ENCODE data around the gene TTLL11. TPM values are rescaled to one million over a fixed set of nuclear protein-coding genes. Genes with fewer than 3 reads are reported as not detected.

The TTLL11 gene, protein sequence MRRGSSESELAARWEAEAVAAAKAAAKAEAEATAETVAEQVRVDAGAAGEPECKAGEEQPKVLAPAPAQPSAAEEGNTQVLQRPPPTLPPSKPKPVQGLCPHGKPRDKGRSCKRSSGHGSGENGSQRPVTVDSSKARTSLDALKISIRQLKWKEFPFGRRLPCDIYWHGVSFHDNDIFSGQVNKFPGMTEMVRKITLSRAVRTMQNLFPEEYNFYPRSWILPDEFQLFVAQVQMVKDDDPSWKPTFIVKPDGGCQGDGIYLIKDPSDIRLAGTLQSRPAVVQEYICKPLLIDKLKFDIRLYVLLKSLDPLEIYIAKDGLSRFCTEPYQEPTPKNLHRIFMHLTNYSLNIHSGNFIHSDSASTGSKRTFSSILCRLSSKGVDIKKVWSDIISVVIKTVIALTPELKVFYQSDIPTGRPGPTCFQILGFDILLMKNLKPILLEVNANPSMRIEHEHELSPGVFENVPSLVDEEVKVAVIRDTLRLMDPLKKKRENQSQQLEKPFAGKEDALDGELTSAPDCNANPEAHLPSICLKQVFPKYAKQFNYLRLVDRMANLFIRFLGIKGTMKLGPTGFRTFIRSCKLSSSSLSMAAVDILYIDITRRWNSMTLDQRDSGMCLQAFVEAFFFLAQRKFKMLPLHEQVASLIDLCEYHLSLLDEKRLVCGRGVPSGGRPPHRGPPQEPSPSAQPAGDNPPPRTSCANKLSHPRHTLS
- 4.3 and 5.3 TPM in 2 replicates for total RNA-seq

DNA sequence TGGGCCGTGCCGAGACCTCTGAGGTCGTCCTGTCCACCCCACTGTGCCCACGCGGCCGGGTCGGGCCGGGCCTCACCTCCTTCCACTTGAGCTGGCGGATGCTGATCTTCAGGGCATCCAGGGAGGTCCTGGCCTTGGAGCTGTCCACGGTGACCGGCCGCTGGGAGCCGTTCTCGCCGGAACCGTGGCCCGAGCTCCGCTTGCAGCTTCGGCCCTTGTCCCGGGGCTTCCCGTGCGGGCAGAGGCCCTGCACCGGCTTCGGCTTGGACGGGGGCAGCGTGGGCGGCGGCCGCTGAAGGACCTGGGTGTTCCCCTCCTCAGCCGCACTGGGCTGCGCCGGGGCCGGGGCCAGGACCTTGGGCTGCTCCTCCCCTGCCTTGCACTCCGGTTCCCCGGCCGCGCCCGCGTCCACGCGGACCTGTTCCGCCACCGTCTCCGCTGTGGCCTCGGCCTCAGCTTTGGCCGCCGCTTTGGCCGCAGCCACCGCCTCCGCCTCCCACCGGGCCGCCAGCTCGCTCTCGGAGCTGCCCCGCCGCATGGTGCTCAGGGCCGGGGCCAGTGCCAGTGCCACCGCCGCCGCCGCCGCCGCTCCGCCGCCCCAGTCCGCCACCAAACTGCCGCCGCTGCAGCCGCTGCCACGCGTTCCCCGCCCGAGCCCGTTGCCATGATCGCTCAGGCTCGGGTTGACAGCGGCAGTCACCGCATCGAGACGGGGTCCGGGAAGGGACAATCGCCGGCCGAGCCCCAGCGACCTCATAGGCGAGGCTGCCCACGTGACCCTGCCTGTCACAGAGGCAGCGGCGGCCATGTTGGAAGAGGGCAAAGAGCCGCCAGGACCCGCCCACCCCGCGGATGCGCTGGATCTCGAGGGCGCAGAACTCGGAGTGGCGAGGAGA lies at the start of gene TTLL11:
Gene TTLL11, minus strand, starts transcription at position 698 of the 896 bp plus-strand sequence. Its CDS starts 160 bp downstream, at position 538.
- peak; percentile 97 for DNase-seq

- DNase-seq: peak; percentile 53
These were observed 48.6 kb upstream of the TTLL11 start for GRCh38 chr9:122141671-122142070.

GRCh38 chr9:122140368-122141193 lies 47.5 kb upstream of the TTLL11 start:
- DNase-seq: no peak

- DNase-seq: no peak
These were observed 45.6 kb upstream of the TTLL11 start for GRCh38 chr9:122138560-122139268.

DNA sequence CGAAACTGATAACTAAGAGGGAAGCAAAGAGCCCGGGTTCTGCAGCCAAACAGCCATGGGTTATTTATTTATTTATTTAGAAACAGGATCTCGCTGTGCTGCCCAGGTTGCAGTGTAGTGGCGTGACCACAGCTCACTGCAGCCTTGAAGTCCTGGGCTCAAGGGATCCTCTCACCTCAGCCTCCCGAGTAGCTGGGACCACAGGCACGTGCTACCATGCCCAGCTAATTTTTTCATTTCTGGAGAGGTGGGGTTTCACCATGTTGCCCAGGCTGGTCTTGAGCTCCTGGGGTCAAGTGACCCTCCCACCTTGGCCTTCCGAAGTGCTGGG lies 42.4 kb upstream of the TTLL11 start:
- DNase-seq: no peak

- peak; percentile 43 for DNase-seq
These were observed 41.9 kb upstream of the TTLL11 start for GRCh38 chr9:122134822-122135528.

GRCh38 chr9:122133984-122134535 lies 41.0 kb upstream of the TTLL11 start:
- peak; percentile 49 for DNase-seq

DNA sequence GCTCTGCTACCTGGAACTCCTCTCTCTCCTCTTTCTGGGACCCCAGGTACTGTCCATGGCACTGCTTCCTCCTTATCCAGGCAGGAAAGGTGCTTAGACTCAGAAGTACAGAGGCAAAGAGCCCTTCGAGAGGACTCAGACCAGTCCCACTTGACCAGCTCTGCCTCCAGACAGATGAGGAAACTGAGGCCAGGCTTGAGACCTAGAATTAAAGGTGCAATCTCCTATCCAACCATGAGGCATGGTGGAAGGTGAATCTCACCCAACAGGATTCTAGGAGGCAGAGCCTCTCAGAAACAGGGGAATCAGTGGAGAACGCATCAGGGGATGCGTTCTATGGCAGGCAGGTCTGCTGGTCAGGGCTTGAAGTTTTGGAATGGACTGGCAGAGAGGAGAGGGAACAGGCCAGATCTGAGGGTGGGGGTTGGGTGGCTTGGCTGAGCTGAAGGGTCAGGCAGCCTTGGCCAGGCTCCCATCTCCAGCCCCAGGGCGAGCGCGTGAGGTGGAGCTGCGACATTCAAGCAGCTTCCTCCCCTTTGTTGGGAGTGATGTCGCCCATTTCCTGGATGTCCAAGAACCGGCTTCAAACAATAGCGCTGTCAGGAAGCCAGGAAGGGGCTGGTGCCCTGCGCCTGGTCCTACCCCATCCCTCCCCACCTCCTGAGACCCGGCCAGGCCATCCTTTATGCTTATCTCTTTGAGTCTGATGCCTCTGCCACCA lies 40.3 kb upstream of the TTLL11 start:
- peak; percentile 78 for DNase-seq

GRCh38 chr9:122132539-122132938 lies 39.4 kb upstream of the TTLL11 start:
- DNase-seq: no peak

GRCh38 chr9:122131401-122132001 lies 38.4 kb upstream of the TTLL11 start:
- DNase-seq: no peak

- DNase-seq: no peak
These were observed 37.7 kb upstream of the TTLL11 start for GRCh38 chr9:122130837-122131236.

DNA sequence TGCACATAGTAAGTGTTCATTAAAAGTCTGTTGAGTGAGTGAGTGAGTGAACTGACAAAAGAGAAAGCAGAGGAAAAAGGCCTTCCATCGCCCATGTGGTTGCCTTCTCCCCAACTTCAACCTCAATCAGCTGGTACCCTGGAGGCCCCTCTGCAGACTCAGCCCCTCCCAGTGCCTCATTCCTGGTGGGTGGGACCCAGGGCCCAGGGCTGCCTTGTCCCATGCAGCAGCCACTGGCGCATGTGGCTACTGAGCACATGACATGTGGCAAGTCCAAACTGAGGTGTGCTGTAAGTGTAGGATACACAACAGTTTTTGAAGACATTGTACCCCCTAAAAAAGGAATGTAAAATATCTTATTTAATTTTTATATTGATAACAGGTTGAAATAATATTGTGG lies 36.9 kb upstream of the TTLL11 start:
- DNase-seq: no peak

DNA sequence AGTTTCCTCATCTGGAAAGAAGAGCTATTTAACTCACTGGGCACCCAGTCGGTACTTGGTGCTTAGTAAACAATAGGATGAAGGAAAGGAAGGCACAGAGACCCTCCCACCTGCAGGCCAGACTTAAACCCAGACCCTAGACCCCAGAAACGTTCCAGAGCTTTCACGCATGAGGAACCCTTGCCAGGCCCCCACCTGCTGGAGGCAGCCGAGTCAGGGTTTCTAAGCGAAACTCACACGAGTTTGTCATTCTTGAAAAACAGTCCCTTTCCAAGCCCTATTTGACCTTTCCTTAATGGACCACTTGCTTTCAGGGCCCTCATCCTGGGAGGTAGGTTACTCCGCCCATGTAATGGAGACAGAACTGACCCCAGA lies 35.8 kb upstream of the TTLL11 start:
- DNase-seq: no peak

DNA sequence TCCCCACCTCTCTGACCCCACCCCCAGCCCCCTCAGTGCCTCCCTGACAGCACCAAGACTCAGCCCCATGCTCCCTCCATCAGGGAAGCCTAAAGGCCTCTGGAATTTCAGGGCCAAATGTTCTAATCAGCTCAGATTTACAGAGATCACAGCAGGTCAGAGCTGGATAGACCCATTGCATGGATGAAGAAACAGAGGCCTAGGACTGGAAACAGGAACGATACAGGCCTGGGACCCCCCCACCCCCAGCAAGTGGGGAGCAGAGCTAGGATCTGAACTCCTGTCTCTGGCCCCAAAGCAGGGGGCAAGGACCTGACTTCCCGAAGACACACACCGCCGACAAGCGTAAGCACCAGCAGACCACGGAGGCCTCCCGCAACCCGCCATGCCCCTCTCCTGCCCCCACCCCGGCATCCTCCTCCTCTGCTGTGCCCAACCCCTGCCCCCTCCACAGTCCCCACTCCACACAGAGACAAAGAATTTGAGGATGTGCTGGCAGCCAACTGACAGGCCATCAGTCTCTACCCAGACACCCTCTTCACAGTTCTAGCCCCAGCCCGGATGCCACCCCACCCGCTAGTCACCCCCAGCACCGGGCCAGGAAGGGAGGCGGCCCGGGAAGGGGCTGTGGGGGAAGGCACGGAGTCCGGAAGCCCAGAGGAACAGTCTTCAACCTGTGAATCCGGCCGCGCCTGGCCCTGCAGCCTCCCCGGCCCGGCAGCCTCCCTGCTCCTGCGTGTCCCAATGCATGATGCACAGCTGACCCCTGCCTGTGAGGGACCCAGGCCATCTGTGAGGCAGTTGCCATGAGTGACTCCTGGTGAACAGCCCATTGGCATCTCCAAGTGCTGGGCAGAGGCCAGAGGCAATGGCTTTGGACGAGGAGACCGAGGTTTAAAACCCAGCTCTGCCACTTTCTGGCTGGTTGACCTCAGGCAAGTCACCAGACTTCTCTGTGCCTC lies 35.2 kb upstream of the TTLL11 start:
- DNase-seq: peak; percentile 37

DNA sequence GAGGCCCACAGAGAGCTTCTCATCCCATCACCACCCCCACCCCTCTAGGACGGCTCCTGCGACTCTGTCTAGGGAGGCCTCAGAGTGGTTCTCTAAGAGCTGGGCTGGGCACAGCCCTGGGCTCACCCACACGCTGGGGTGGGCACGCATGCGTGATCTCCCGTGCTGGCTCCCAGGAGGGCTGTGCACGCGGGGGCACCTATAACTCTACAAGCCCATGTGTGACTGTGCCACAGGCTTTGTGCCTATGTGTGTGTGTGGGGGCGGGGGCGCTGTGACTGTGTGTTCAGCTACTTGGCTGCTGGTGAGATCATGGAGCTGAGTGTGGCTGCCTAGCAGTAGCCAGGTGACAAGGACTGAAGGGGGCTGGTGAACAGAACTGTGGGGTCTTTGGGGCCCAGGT lies 34.3 kb upstream of the TTLL11 start:
- DNase-seq: peak; percentile 34

DNA sequence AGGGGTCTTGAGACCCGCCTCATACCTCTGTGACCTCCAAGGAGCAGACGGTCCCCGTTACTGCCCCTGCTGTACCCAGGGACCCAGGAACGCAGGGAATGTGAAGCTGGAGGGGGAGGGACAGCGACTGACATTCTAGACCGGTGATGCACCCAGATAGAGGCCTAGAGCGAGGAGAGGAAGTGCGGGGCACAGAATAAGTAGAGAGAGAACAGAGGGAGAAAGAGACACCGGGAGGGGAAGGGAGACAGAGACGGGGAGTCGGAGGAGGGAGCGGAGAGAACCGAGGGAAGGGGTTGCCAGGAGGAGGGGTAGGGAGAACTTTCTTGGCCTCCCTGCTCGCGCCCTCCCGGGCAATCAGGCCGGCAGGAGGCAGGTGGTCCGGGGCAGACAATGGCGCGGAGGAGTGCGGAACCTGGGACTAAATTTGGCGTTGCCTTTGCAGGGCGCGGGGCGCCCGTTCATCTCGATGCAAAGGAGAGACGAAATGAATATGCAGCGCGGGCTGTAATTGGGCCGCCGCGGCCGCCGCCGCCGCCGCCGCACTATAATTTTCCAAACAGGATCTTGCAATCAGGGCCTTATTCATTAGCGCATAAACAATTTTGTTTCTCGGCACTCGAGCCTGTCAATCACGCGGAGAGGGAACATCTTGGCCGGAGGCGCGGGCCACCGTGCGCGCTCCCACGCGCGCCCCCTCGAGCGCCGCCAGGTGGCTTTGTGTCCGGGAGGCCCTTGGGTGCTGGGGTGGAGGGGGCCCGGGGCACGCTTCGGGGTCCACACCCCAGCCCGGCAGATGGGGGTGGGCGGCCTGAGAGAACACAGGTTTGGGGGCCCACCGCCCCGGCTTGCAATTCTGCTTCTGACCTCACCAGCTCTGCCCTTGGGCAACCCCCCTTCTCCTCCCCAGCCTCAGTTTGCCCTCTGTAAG lies 33.5 kb upstream of the TTLL11 start:
- no peak for DNase-seq
